SU-DHL-6 (cell line): ENCODE measurements around the gene GSTO1.

Experiments
- EZH2phosphoT487 ChIP-seq: fragments of 200-600 bp; sonication (generic), shearing (Covaris generic); conservative IDR thresholded peaks from 2 replicates; pipeline ENCODE4 v1.6.1; 2018; ENCODE audit warnings: mild to moderate bottlenecking, antibody characterized with exemption, low read length, moderate library complexity, mixed read lengths
- TF ChIP-seq, protein P1 (sequence below): fragments of 200-600 bp; sonication (generic); IDR thresholded peaks from one replicate; pipeline ENCODE4 v1.5.1; 2017; ENCODE audit warnings: antibody characterized with exemption, mild to moderate bottlenecking, low read length, moderate library complexity; ENCODE audit not compliant: insufficient read depth, poor library complexity, severe bottlenecking

DNA sequence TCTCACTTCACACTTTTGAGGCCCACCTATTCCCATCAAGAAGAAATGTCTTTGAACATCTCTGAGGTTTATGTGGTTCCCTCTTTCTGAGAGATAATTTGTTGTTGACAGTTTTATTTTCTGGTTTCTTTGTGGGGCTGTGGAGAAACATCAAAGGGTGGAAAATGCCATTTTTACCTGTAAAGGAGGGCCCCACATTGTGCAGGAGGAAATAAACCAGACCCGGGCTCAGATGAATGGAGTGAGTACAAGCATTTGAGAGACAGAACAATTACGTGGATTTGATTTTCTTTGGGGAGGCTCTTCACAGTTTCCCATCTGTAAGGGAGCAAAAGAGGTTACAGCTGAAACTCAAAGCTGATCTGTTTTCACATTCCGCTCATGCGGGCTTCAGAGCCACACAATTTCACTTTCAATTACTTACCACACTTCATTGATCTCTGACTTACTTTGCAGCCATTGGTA lies 53.8 kb downstream of the GSTO1 start:
- TF ChIP-seq, protein P1, sequence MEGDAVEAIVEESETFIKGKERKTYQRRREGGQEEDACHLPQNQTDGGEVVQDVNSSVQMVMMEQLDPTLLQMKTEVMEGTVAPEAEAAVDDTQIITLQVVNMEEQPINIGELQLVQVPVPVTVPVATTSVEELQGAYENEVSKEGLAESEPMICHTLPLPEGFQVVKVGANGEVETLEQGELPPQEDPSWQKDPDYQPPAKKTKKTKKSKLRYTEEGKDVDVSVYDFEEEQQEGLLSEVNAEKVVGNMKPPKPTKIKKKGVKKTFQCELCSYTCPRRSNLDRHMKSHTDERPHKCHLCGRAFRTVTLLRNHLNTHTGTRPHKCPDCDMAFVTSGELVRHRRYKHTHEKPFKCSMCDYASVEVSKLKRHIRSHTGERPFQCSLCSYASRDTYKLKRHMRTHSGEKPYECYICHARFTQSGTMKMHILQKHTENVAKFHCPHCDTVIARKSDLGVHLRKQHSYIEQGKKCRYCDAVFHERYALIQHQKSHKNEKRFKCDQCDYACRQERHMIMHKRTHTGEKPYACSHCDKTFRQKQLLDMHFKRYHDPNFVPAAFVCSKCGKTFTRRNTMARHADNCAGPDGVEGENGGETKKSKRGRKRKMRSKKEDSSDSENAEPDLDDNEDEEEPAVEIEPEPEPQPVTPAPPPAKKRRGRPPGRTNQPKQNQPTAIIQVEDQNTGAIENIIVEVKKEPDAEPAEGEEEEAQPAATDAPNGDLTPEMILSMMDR, result no peak
- TF ChIP-seq EZH2phosphoT487, result no peak
